HAP-1 (cell line): Measurements from ENCODE around the gene FOCAD.

Source experiments
- DNase-seq, 2 experiments: peaks; one replicate each; pipeline ENCODE4 v3.0.0-alpha.2; 2016 to 2020; ENCODE audit warnings: low spot score in 2 of 2
- H3K27me3 ChIP-seq: fragments of 250-450 bp; sonication (Bioruptor Pico); 2 replicates; pipeline ENCODE4 v1.5.1; 2020; ENCODE audit warnings: low read depth, mild to moderate bottlenecking, moderate library complexity
- H3K36me3 ChIP-seq: fragments of 250-450 bp; sonication (Bioruptor Pico); replicated peaks from 2 replicates; pipeline ENCODE4 v1.5.1; 2020; ENCODE audit warnings: mild to moderate bottlenecking
- H3K4me1 ChIP-seq: fragments of 250-450 bp; sonication (Bioruptor Pico); 2 replicates; pipeline ENCODE4 v1.5.1; 2020; ENCODE audit warnings: mild to moderate bottlenecking
- H3K4me3 ChIP-seq: fragments of 250-450 bp; sonication (Bioruptor Pico); 2 replicates; pipeline ENCODE4 v1.5.1; 2020; ENCODE audit warnings: mild to moderate bottlenecking, moderate library complexity
- H3K9me3 ChIP-seq: fragments of 250-450 bp; sonication (Bioruptor Pico); 2 replicates; pipeline ENCODE4 v1.5.1; 2020; ENCODE audit warnings: mild to moderate bottlenecking, moderate library complexity
- in situ Hi-C: fragments of 300-500 bp; cut with MboI; formaldehyde crosslinking; loops from 3 replicates; pipeline ENCODE4 v1.14.3; 2020; ENCODE audit warnings: low sequenced_read_pairs, inconsistent platforms, mixed read lengths

The FOCAD gene

GRCh38 chr9:20775683-20776082, 91.6 kb downstream of the FOCAD start:
- Histone ChIP-seq H3K4me1 (peaks cover 3% of the 10 kb centered on the region; the same call in 1 of the 2 replicates), H3K4me3 (no peak overlapping the region), H3K9me3 (no peaks in the 10 kb centered on the region), H3K36me3 (peaks cover 5% of the 10 kb centered on the region; the same call in 1 of the 2 replicates), H3K27me3 (no peaks in the 10 kb centered on the region)
- no peak for DNase-seq
- in situ Hi-C loops, result no loop called here

- no peak overlapping the region for H3K4me3 ChIP-seq
- no peak for DNase-seq
- peaks cover 10% of the 10 kb centered on the region for H3K4me1 ChIP-seq
- in situ Hi-C loops, result no loop called here
- H3K9me3 ChIP-seq, result no peaks in the 10 kb centered on the region
- H3K27me3 ChIP-seq, result no peaks in the 10 kb centered on the region
- no peaks in the 10 kb centered on the region for H3K36me3 ChIP-seq
These were observed 97.0 kb downstream of the FOCAD start for GRCh38 chr9:20781092-20781491.

DNA sequence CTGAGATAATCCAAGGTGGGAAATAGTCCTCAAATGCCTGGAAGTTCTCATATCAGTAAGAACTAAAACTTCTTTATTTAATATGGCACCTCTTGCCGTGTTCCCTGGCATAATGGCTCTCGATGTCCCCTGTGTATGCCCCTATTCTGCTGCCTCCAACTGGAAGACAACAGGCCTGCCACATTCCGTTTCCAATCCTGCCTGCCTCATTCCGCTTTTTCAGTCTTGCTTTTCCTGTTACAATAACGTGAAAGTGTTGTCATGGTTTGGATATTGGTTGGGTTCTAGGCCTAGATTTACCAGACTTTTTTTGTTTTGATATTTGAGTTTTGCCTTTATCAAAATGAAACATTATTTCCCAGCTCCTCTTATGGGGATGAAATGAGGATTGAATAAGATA, 98.2 kb downstream of the FOCAD start:
- H3K4me1 ChIP-seq, result peaks cover 7% of the 10 kb centered on the region
- no peak overlapping the region for H3K4me3 ChIP-seq
- in situ Hi-C loops, result no loop called here
- H3K9me3 ChIP-seq, result no peaks in the 10 kb centered on the region
- no peaks in the 10 kb centered on the region for H3K36me3 ChIP-seq
- DNase-seq, result no peak
- no peaks in the 10 kb centered on the region for H3K27me3 ChIP-seq

- no peaks in the 10 kb centered on the region for H3K9me3 ChIP-seq
- H3K4me3 ChIP-seq, result no peak overlapping the region
- H3K27me3 ChIP-seq, result no peaks in the 10 kb centered on the region
- in situ Hi-C loops, result no loop called here
- H3K4me1 ChIP-seq, result peaks cover 7% of the 10 kb centered on the region
- H3K36me3 ChIP-seq, result no peaks in the 10 kb centered on the region
- DNase-seq, result no peak
These were observed 99.3 kb downstream of the FOCAD start for GRCh38 chr9:20783057-20784038.

DNA sequence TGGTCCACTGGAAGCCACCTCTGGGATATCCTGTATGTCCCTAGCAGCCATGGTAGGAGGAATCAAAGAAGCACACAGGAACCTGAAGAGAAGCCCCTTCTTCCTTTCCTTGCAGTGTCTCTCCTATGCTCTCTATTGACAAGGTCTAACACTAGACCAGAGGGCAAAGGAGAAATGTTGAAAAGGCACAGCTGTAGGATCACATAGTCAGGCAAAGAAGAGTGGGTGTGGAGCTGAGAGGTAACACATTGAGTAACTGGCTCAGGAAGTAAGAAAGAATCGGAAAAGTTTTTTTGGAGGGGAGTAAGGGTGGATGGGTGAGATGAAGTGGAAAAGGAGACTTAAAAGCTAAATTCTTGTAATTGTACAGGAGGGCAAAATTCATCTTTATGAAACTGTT, 100.1 kb downstream of the FOCAD start:
- Histone ChIP-seq H3K4me3 (no peak overlapping the region), H3K9me3 (no peaks in the 10 kb centered on the region), H3K27me3 (no peaks in the 10 kb centered on the region), H3K36me3 (no peaks in the 10 kb centered on the region), H3K4me1 (peaks cover 7% of the 10 kb centered on the region)
- no peak for DNase-seq
- in situ Hi-C loops, result no loop called here

GRCh38 chr9:20786807-20787206, 102.7 kb downstream of the FOCAD start:
- Histone ChIP-seq H3K27me3 (no peaks in the 10 kb centered on the region), H3K9me3 (no peaks in the 10 kb centered on the region), H3K4me1 (peaks cover 7% of the 10 kb centered on the region), H3K4me3 (no peak overlapping the region), H3K36me3 (no peaks in the 10 kb centered on the region; the same call in 1 of the 2 replicates)
- in situ Hi-C loops, result no loop called here
- peak in 1 of 2 experiments; percentile 8 for DNase-seq

DNA sequence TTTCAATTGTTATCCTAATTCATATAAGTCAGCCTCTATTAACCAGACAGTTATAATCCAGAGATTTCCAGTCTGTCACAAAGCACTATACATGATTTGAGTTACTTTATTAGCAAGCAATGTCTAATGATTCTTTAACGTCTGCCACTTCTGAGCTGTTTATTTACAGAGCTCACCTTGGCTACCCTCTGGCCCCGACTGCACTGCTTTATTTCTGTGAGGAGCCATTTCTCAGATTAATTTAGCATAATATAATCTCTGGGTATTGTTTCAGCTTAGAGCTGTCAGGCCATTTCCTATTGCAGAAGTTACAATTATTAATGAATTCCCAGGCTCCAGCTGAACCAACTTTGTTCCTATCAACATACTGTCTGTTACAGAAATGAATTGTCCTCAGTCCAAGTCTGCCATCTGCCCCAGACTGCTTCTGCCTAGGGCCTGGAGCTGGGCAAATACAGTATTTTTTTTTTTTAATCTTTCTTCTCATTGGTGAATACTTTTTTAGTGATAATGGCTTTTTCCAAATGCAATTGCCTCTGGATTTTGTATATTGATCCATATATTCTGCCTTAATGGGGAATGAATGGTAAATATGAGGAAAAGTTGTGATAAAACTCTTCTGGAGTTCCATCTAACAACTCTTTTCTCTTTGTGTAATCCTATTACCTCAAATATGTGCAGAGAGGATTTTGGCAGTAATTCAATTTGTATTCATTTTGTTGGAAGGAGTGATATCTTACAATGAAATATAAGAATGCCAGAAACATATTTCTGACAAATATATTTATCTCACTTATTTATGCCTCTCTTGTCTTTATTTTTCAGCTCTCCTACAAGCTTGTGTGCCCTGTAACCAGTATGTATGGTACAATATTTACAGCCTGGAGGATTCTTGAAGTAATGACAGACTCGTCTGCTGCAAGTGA, 104.7 kb downstream of the FOCAD start:
- Histone ChIP-seq H3K9me3 (no peaks in the 10 kb centered on the region), H3K4me3 (no peak overlapping the region), H3K36me3 (no peaks in the 10 kb centered on the region; the same call in 1 of the 2 replicates), H3K27me3 (no peaks in the 10 kb centered on the region), H3K4me1 (peaks cover 7% of the 10 kb centered on the region)
- in situ Hi-C loops, result no loop called here
- no peak for DNase-seq

- no peak for DNase-seq
- in situ Hi-C loops, result no loop called here
These were observed 106.7 kb downstream of the FOCAD start for GRCh38 chr9:20790721-20791120.

DNA sequence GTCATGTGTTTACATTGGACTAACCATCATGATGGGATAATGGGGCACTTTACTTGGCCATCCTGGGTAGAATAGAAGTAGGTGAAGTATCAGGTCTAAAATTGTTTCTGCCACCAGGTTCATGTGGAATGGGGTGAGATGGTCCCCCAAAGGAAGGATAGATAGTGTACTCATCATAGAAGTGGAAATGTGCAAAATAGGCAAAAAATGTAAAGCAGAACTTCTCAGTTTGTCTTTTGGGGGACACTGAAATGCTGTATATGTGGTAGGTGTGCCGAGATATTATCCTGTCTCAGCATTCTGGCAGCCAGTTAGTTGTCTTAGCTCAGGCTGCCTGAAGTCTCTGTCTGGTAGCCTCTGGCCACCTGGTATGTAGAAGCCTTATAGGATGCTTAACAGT, 107.6 kb downstream of the FOCAD start:
- Histone ChIP-seq H3K36me3 (no peaks in the 10 kb centered on the region; the same call in 1 of the 2 replicates), H3K4me1 (no peaks in the 10 kb centered on the region), H3K9me3 (no peaks in the 10 kb centered on the region), H3K4me3 (no peak overlapping the region), H3K27me3 (no peaks in the 10 kb centered on the region)
- DNase-seq, result no peak
- in situ Hi-C loops, result no loop called here

More at GRCh38 chr9:20790721-20791120, 106.7 kb downstream of the FOCAD start:
- Histone ChIP-seq H3K36me3 (no peaks in the 10 kb centered on the region; the same call in 1 of the 2 replicates), H3K4me1 (no peaks in the 10 kb centered on the region), H3K9me3 (no peaks in the 10 kb centered on the region), H3K4me3 (no peak overlapping the region), H3K27me3 (no peaks in the 10 kb centered on the region)

- H3K9me3 ChIP-seq, result no peaks in the 10 kb centered on the region
- no peak overlapping the region for H3K4me3 ChIP-seq
- H3K27me3 ChIP-seq, result no peaks in the 10 kb centered on the region
- H3K4me1 ChIP-seq, result no peaks in the 10 kb centered on the region
- DNase-seq, result no peak
- in situ Hi-C loops, result no loop called here
- H3K36me3 ChIP-seq, result no peaks in the 10 kb centered on the region
These were observed 120.6 kb downstream of the FOCAD start for GRCh38 chr9:20804489-20805250.

DNA sequence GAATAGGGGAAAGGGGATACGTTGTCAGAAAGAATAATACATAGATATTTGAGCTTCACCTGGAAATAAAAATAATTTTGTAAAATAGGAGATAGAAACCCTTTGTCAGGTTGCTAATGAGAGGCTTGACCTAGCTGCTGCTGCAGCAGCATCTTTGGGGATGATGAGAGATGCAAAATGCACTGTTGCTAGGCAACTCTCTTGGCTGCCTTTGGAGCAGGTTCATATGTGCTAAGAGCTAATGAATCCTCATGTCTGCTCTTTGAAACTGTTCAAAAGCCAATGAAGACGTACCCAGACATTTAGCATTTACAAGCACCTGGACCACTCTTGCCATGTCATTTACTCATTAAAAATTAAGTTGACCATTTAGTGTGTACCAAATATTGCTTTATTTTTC, 121.7 kb downstream of the FOCAD start:
- Histone ChIP-seq H3K4me3 (no peak overlapping the region), H3K9me3 (no peaks in the 10 kb centered on the region), H3K27me3 (no peaks in the 10 kb centered on the region), H3K4me1 (no peaks in the 10 kb centered on the region), H3K36me3 (no peaks in the 10 kb centered on the region)
- DNase-seq, result no peak
- in situ Hi-C loops, result no loop called here

DNA sequence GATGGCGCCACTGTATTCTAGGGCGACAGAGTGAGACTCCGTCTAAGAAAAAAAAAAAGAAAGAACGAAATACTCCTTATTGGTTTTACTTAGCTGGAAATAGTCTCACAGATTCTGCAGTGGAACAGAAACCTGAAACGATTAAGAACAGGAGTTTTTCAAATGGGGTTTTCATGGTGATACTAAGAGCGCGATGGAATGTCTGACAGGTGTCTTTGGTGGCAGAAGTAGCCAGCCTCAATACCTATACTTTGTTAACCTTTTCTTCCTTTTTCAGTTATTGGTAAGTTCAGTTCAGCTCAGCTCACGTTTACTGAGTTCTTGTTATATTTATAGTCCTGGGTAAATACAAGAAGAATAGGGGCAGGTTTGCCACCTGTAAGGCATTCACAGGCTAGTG, 123.9 kb downstream of the FOCAD start:
- in situ Hi-C loops, result no loop called here
- DNase-seq, result no peak
- Histone ChIP-seq H3K36me3 (no peaks in the 10 kb centered on the region), H3K4me3 (no peak overlapping the region), H3K27me3 (no peaks in the 10 kb centered on the region), H3K9me3 (no peaks in the 10 kb centered on the region), H3K4me1 (no peaks in the 10 kb centered on the region)

DNA sequence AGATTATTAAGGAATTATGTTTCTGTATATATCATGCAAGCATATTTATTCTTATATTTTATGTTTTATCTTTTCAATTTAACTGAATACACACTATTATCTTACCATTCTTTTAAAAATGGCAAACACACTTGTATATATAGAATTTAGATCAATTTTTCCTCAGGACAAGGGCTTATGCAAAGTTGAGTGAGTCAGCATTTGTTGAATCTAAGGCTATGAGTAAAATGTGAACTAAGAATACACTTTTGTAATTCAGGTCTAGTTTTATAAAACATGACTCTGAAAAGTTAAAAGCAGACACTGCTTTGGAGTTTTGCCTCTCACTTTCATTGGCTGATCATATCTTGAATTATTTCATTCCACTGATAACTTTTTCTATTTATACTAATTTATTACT, 127.8 kb downstream of the FOCAD start:
- no peak overlapping the region for H3K4me3 ChIP-seq
- no peaks in the 10 kb centered on the region for H3K36me3 ChIP-seq
- no peaks in the 10 kb centered on the region for H3K4me1 ChIP-seq
- no peaks in the 10 kb centered on the region for H3K27me3 ChIP-seq
- in situ Hi-C loops, result no loop called here
- no peak for DNase-seq
- no peaks in the 10 kb centered on the region for H3K9me3 ChIP-seq
